GM20000 (cell line): ENCODE data around the gene GATAD2A.

Source experiments
- DNase-seq: peaks from one replicate; pipeline ENCODE4 v3.0.0; 2012; ENCODE audit warnings: low spot score
- TF ChIP-seq, protein P1 (sequence below): IDR thresholded peaks from 2 replicates; pipeline ENCODE4 v1.5.1; 2012; ENCODE audit warnings: mild to moderate bottlenecking, control low read depth; ENCODE audit errors: extremely low read depth, missing control alignments

Gene GATAD2A

DNA sequence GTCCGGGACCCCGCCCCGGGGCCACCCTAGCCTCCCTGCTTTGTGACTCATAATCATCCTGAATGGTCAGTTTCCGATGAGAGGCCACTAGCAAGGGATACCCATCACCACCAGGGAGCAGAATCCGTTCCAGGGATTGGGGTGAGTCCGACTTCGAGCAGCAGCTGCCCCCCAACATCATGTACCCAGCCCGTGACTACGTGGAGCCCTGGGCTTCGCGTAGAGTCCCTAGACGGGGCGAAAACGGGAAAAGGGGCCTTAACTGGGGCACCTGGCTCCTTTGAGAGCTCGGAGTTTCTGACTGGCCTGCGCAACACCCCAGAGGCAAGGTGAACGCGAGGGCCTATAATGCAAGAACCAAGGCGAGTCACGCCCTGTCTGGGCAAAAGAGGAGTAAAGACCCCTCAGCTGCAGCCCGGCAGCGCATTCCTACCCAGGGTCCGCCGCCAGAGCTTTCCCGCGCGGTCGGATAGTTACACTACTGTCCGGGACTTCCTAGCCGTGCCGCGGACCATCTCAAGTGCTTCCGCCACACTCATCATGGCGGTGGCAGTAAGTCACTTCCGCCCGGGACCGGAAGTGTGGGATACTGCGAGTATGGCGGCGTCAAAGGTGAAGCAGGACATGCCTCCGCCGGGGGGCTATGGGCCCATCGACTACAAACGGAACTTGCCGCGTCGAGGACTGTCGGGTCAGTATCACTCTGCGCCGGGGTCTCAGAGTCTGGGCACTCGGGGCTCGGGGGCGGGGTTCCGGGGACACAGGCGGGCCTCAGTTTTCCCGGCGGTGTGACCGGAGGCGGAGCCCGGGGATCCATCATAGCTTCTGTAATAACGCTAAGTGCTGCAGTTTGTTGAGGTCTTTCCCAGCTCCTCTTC is 110.4 kb downstream of the GATAD2A start, which contains the start of gene NDUFA13:
Gene NDUFA13 (plus strand): TSS at position 584 of the 878 bp plus-strand sequence. CDS start 14 bp downstream, at position 598.
- DNase-seq, result peak; percentile 96
- TF ChIP-seq, protein P1, sequence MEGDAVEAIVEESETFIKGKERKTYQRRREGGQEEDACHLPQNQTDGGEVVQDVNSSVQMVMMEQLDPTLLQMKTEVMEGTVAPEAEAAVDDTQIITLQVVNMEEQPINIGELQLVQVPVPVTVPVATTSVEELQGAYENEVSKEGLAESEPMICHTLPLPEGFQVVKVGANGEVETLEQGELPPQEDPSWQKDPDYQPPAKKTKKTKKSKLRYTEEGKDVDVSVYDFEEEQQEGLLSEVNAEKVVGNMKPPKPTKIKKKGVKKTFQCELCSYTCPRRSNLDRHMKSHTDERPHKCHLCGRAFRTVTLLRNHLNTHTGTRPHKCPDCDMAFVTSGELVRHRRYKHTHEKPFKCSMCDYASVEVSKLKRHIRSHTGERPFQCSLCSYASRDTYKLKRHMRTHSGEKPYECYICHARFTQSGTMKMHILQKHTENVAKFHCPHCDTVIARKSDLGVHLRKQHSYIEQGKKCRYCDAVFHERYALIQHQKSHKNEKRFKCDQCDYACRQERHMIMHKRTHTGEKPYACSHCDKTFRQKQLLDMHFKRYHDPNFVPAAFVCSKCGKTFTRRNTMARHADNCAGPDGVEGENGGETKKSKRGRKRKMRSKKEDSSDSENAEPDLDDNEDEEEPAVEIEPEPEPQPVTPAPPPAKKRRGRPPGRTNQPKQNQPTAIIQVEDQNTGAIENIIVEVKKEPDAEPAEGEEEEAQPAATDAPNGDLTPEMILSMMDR, result no peak

DNA sequence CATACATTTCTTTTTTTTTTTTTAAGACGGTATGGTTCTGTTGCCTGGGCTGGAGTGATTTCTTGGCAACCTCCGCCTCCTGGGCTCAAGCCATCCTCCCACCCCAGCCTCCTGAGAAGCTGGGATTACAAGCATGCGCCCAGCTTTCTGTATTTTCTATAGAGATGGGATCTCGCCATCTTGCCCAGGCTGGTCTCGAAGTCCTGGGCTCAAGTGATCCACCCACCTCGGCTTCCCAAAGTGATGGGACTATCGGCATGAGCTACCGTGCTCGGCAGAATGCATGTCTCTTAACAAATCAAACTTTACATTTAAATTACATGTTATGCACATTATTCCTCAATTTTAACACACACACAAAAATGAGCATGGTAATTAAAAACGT is 111.8 kb downstream of the GATAD2A start:
- no peak for DNase-seq
- TF ChIP-seq, protein P1, result no peak

DNA sequence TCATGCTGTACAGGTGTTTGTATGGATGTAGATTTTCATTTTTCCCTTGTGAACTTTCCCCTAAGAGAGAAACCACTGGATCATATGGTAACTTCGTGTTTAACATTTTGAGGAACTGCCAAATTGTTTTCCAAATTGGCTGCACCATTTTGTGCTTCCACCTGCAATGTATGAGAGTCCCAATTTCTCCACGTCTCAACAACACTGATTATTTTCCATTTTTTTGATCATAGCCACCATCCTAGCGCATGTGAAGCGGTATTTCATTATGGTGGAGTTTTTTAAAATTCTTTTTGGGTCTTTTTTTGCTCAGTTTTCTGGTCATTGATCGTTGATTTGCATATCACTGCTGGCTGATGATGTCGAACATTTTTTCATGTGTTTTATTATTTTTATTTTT is 115.5 kb downstream of the GATAD2A start:
- DNase-seq, result no peak
- TF ChIP-seq, protein P1, result no peak

DNA sequence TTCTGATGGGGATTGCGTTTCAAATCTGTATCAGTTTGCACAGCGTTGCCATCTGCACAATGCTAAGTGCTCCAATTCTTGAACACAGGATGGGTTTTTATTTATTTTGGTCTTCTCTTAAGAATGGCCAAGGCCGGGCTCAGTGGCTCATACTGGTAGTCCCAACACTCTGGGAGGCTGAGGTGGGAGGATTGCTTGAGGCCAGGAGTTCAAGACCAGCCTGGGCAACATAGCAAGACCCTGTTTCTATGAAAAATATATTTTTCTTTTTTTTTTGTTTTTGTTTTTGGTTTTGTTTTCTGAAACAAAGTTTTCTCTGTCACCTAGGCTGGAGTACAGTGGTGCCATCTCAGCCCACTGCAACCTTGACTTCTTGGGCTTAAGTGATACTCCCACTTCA is 117.7 kb downstream of the GATAD2A start:
- TF ChIP-seq, protein P1, result no peak
- no peak for DNase-seq

DNA sequence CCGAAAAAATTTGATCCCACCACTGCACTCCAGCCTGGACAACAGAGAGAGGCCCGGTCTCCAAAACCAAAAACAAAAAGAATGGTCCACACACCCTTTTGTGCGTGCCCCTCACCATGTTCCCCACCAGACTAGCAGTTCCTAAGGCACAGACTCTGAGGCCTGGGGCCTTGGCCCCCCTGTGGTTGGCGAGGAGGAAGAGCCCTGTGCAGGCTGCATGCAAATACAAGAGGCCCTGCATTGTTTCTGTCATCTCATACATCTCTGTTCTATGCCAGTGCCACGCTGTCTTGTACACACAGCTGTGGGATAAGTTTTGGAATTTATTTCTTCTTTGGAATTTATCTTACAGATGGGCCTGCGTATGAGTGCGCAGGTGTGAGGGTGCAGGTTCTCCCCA is 118.6 kb downstream of the GATAD2A start:
- TF ChIP-seq, protein P1, result no peak
- DNase-seq, result no peak

DNA sequence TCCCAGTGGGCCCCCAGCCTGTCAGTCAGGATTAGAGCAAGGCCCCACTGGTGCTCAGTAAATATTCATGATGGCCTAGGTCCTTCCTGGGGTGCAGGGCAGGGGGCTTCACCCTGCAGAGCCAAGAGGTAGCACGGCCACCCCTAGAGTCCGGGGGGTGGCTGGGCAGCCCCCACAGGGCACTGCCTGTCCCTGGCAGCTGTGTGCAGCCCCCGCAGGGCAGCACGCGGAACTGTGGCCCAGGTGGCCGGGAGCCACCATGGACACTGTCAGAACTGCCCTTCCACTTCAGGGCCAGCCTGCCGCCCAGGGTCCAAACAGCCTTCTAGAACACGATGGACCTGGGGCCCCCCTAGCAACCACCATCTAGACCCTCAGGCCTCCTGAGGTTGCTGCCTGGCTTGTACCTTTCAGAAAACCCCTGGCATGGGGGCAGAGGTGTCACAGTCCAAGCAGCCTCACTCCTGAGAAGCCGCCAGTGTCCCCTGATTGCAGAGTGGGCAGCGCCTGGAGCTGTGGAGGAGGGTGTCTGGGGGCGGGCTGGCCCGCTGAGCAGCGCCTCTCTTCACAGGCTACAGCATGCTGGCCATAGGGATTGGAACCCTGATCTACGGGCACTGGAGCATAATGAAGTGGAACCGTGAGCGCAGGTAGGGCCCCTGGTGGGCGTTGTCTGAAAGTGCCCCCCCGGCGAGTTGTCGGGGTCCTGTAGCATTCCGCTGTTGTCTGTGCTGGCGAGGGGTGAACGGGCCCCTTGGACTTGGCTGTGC is 120.3 kb downstream of the GATAD2A start:
- TF ChIP-seq, protein P1, result no peak
- no peak for DNase-seq
